H1 (cell line): ENCODE data around the gene TRAPPC6A. TPM values are rescaled to one million over a fixed set of nuclear protein-coding genes. Genes with fewer than 3 reads are reported as not detected.
A peak's percentile ranks its signal among the peaks of the same experiment; 100 is the strongest.

Source experiments
- CTCF ChIA-PET: fragments of 300-600 bp; sonication (Branson Sonifier 250); formaldehyde crosslinking; loops from one replicate; lab custom pipeline; 2021; ENCODE audit not compliant: partially characterized antibody; lab: Charles Lee
- POLR2A ChIA-PET: fragments of 300-600 bp; sonication (Branson Sonifier 250); formaldehyde crosslinking; loops from one replicate; lab custom pipeline; 2021; ENCODE audit warnings: inconsistent platforms; ENCODE audit not compliant: partially characterized antibody; lab: Charles Lee
- DNase-seq, 2 experiments: peaks; one replicate each; pipeline versions ENCODE4 v3.0.0 to v3.0.0-alpha.2; 2010 to 2022; ENCODE audit warnings: low spot score in 2 of 2, low read depth in 1 of 2, mixed read lengths in 1 of 2
- FAIRE-seq: peaks from 2 replicates; lab custom pipeline; 2011; peaks lifted over from hg19 to GRCh38; lab: Jason Lieb, UNC
- H2AFZ ChIP-seq: 2 replicates; pipeline ENCODE4 v1.8.1; 2012; ENCODE audit warnings: low read length, inconsistent platforms
- H2AK5ac ChIP-seq: 2 replicates; pipeline ENCODE4 v1.6.1; 2013; ENCODE audit warnings: low read depth, low read length
- H2BK120ac ChIP-seq: replicated peaks from 2 replicates; pipeline ENCODE3; 2013; ENCODE audit warnings: low read depth, low read length, inconsistent platforms
- H2BK12ac ChIP-seq: 2 replicates; pipeline ENCODE4 v1.6.1; 2013; ENCODE audit warnings: low read depth, low read length
- H2BK15ac ChIP-seq: 2 replicates; pipeline ENCODE4 v1.6.1; 2013; ENCODE audit warnings: low read length
- H2BK20ac ChIP-seq: 2 replicates; pipeline ENCODE4 v1.6.1; 2013; ENCODE audit warnings: low read length
- H2BK5ac ChIP-seq: 2 replicates; pipeline ENCODE4 v1.6.1; 2013; ENCODE audit warnings: low read depth, low read length
- H3K14ac ChIP-seq: 2 replicates; pipeline ENCODE4 v1.6.1; 2013; ENCODE audit warnings: inconsistent platforms; ENCODE audit not compliant: insufficient read length
- H3K18ac ChIP-seq: 2 replicates; pipeline ENCODE4 v1.6.1; 2013; ENCODE audit warnings: low read length; ENCODE audit errors: extremely low read depth
- H3K23ac ChIP-seq: 2 replicates; pipeline ENCODE4 v1.6.1; 2013; ENCODE audit warnings: inconsistent platforms; ENCODE audit not compliant: insufficient read length
- H3K23me2 ChIP-seq: 2 replicates; pipeline ENCODE4 v1.6.1; 2013; ENCODE audit warnings: low read depth, low read length
- H3K27ac ChIP-seq: 2 replicates; pipeline ENCODE4 v1.6.1; 2011; ENCODE audit warnings: low read depth, low read length, inconsistent platforms
- H3K27me3 ChIP-seq, 4 experiments: replicated peaks in 1 of 4; 1 replicate in 1 of 4; 2 replicates in 3 of 4; pipeline versions ENCODE4 v1.6.1 to v1.8.1; 2011 to 2013; ENCODE audit warnings: low read length in 3 of 4, mild to moderate bottlenecking in 3 of 4, inconsistent platforms in 2 of 4, mixed read lengths in 2 of 4, moderate library complexity in 1 of 4; ENCODE audit not compliant: control insufficient read depth in 3 of 4, insufficient read depth in 3 of 4; ENCODE audit errors: extremely low read depth in 1 of 4
- H3K36me3 ChIP-seq, 4 experiments: 2 replicates each; pipeline versions ENCODE4 v1.6.1 to v1.8.1; 2011 to 2013; ENCODE audit warnings: mild to moderate bottlenecking in 4 of 4, low read length in 3 of 4, moderate library complexity in 2 of 4, control low read depth in 1 of 4, inconsistent platforms in 1 of 4; ENCODE audit not compliant: insufficient read depth in 4 of 4, control insufficient read depth in 2 of 4
- H3K4ac ChIP-seq: replicated peaks from 2 replicates; pipeline ENCODE3; 2013; ENCODE audit warnings: low read length, low read depth, mixed read lengths, inconsistent platforms; ENCODE audit not compliant: insufficient read length
- H3K4me1 ChIP-seq, 4 experiments: replicated peaks in 1 of 4; 1 replicate in 1 of 4; 2 replicates in 3 of 4; pipeline versions ENCODE4 v1.6.1 to v1.8.1; 2011 to 2013; ENCODE audit warnings: low read length in 3 of 4, inconsistent platforms in 2 of 4, mixed read lengths in 1 of 4; ENCODE audit not compliant: insufficient read depth in 4 of 4, control insufficient read depth in 3 of 4
- H3K4me2 ChIP-seq, 2 experiments: 2 replicates each; pipeline versions ENCODE4 v1.6.1 to v1.8.1; 2011 to 2013; ENCODE audit warnings: low read depth in 2 of 2, low read length in 2 of 2, control low read depth in 1 of 2, inconsistent platforms in 1 of 2, mild to moderate bottlenecking in 1 of 2; ENCODE audit not compliant: insufficient read depth in 1 of 2
- H3K4me3 ChIP-seq, 4 experiments: fragments of 200-600, 300-600 bp in 1 of 4; sonication (generic), shearing (Covaris generic), sonication (Bioruptor Twin) in 1 of 4; 2 replicates each; pipeline versions ENCODE4 v1.5.1 to v1.8.1; 2011 to 2016; ENCODE audit warnings: low read length in 4 of 4, low read depth in 3 of 4, control low read depth in 2 of 4, inconsistent platforms in 2 of 4, mild to moderate bottlenecking in 2 of 4, mixed read lengths in 1 of 4, moderate library complexity in 1 of 4; ENCODE audit not compliant: insufficient read depth in 2 of 4; ENCODE audit errors: extremely low read depth in 1 of 4
- H3K56ac ChIP-seq: replicated peaks from 2 replicates; pipeline ENCODE3; 2013; ENCODE audit warnings: low read depth, mild to moderate bottlenecking, mixed read lengths, low read length, inconsistent platforms; ENCODE audit not compliant: insufficient read length
- H3K79me1 ChIP-seq: 2 replicates; pipeline ENCODE4 v1.6.1; 2013; ENCODE audit warnings: low read depth, low read length, control low read depth
- H3K79me2 ChIP-seq, 2 experiments: 2 replicates each; pipeline versions ENCODE4 v1.6.1 to v1.8.1; 2012 to 2013; ENCODE audit warnings: low read length in 2 of 2, mild to moderate bottlenecking in 2 of 2, inconsistent platforms in 1 of 2; ENCODE audit not compliant: insufficient read depth in 2 of 2, control insufficient read depth in 1 of 2
- H3K9ac ChIP-seq, 4 experiments: replicated peaks in 1 of 4; 1 replicate in 1 of 4; 2 replicates in 3 of 4; pipeline versions ENCODE4 v1.6.1 to v1.8.1; 2011 to 2013; ENCODE audit warnings: low read depth in 3 of 4, low read length in 3 of 4, control low read depth in 2 of 4, mild to moderate bottlenecking in 2 of 4, moderate library complexity in 2 of 4, inconsistent platforms in 1 of 4; ENCODE audit errors: extremely low read depth in 1 of 4
- H3K9me3 ChIP-seq, 2 experiments: 2 replicates each; pipeline versions ENCODE4 v1.6.1 to v1.8.1; 2012 to 2013; ENCODE audit warnings: mild to moderate bottlenecking in 2 of 2, moderate library complexity in 2 of 2, control low read depth in 1 of 2, inconsistent platforms in 1 of 2, low read depth in 1 of 2, low read length in 1 of 2, mixed read lengths in 1 of 2; ENCODE audit not compliant: insufficient read depth in 2 of 2
- H4K20me1 ChIP-seq, 2 experiments: replicated peaks in 1 of 2; 2 replicates each; pipeline versions ENCODE3 to v1.8.1; 2011 to 2013; ENCODE audit warnings: inconsistent platforms in 2 of 2, low read length in 2 of 2, mild to moderate bottlenecking in 1 of 2; ENCODE audit not compliant: insufficient read depth in 2 of 2, control insufficient read depth in 1 of 2
- H4K5ac ChIP-seq: 2 replicates; pipeline ENCODE4 v1.6.1; 2013; ENCODE audit warnings: low read length, low read depth, mixed read lengths, inconsistent platforms; ENCODE audit not compliant: insufficient read length
- H4K8ac ChIP-seq: 2 replicates; pipeline ENCODE4 v1.8.0; 2013; ENCODE audit warnings: mild to moderate bottlenecking, moderate library complexity, low read length, inconsistent platforms; ENCODE audit not compliant: insufficient read depth; ENCODE audit errors: extremely low read depth
- H4K91ac ChIP-seq: replicated peaks from 2 replicates; pipeline ENCODE3; 2013; ENCODE audit warnings: low read length, mixed read lengths, inconsistent platforms; ENCODE audit not compliant: insufficient read length
- CTCF ChIP-seq, 3 experiments: IDR thresholded peaks; 1 replicate in 2 of 3; 2 replicates in 1 of 3; pipeline versions ENCODE4 v1.5.1 to v1.6.1; 2011; ENCODE audit warnings: low read length in 3 of 3, mild to moderate bottlenecking in 3 of 3, inconsistent platforms in 2 of 3, low read depth in 1 of 3, moderate library complexity in 1 of 3; ENCODE audit not compliant: insufficient read depth in 1 of 3; ENCODE audit errors: control extremely low read depth in 1 of 3
- KDM4A ChIP-seq: IDR thresholded peaks from one replicate; pipeline ENCODE4 v1.7.1; 2012; ENCODE audit warnings: low read depth, mild to moderate bottlenecking, moderate library complexity, low read length, inconsistent platforms; ENCODE audit not compliant: severe bottlenecking
- MAFK ChIP-seq: IDR thresholded peaks from 2 replicates; pipeline ENCODE4 v1.6.1; 2012; ENCODE audit warnings: low read depth, mild to moderate bottlenecking, improper control_type of control experiment, low read length
- NANOG ChIP-seq: IDR thresholded peaks from 2 replicates; pipeline ENCODE4 v1.6.1; 2011; ENCODE audit warnings: low read length, low read depth, mild to moderate bottlenecking, inconsistent platforms; ENCODE audit not compliant: insufficient read depth, poor library complexity, severe bottlenecking
- POLR2AphosphoS5 ChIP-seq: IDR thresholded peaks from 2 replicates; pipeline ENCODE4 v1.6.1; 2011; ENCODE audit warnings: low read depth, low read length
- SP2 ChIP-seq: IDR thresholded peaks from 2 replicates; pipeline ENCODE4 v1.6.1; 2012; ENCODE audit warnings: mild to moderate bottlenecking, low read length, inconsistent platforms
- TAF7 ChIP-seq: optimal IDR thresholded peaks from 2 replicates; pipeline ENCODE3; 2011; ENCODE audit warnings: low read depth, mild to moderate bottlenecking, inconsistent platforms, low read length, moderate library complexity, borderline replicate concordance
- TEAD4 ChIP-seq: IDR thresholded peaks from 2 replicates; pipeline ENCODE4 v1.6.1; 2012; ENCODE audit warnings: low read depth, low read length, inconsistent platforms, mixed read lengths
- YY1 ChIP-seq: IDR thresholded peaks from 2 replicates; pipeline ENCODE4 v1.6.1; 2011; ENCODE audit warnings: low read depth, mild to moderate bottlenecking, low read length
- WGBS, 2 experiments: shearing (Covaris generic) in 1 of 2; methylation state at CpG; one replicate each; pipeline versions ENCODE4 v1.1.6 to v1.1.7; 2013 to 2015; ENCODE audit warnings: low lambda C conversion rate in 2 of 2, mixed read lengths in 2 of 2, inconsistent platforms in 1 of 2, low coverage in 1 of 2, missing lambda C conversion rate in 1 of 2; ENCODE audit not compliant: insufficient replicate concordance in 2 of 2, insufficient coverage in 1 of 2, insufficient read length in 1 of 2; ENCODE audit errors: extremely low coverage in 1 of 2, missing lambda C conversion rate in 1 of 2; 5-methylcytosine and 5-hydroxymethylcytosine counted together
- polyA plus RNA-seq, 7 experiments: library from polyadenylated mRNA; depleted of rRNA in 3 of 7; stranded (reverse) in 5 of 7; unstranded in 2 of 7; fragments of >200 nt in 5 of 7; fragments of 200-250 nt in 2 of 7; gene quantifications; 1 replicate in 5 of 7; 2 replicates in 1 of 7; 4 replicates in 1 of 7; pipeline versions ENCODE4 v1.2.1 to v1.2.3, GENCODE V29; 2011 to 2013; ENCODE audit warnings: missing spikeins in 2 of 7, mixed read lengths in 2 of 7
- total RNA-seq: library from RNA; stranded (reverse); fragmentation: NEBNext Ultra II Directional; extraction: Animal tissue kit (Norgen Biotek cat#: 25700); gene quantifications from 2 replicates; pipeline ENCODE4 v1.2.1, GENCODE V29; 2021

The TRAPPC6A gene
- total and polyA plus RNA-seq, 2 of the 8 experiments (the other 6 are each of a cell fraction or from before 2014, with no cell fraction given): 31.8 to 130 TPM

GRCh38 chr19:45186509-45187334 lies 8.7 kb upstream of the TRAPPC6A start:
- WGBS, 2 experiments: 88% methylated on average over 12 of the region's 12 CpGs; no CpG with 5 or more reads in 1 of the 2 experiments
- TF ChIP-seq TAF7 (no peak), POLR2AphosphoS5 (no peak), SP2 (no peak), NANOG (no peak), CTCF (IDR thresholded peaks at IDR 0.05; ENCODE audit: control extremely low read depth in 1 of 3, insufficient read depth in 1 of 3, low read depth in 1 of 3, low read length in 3 of 3) (no peak), YY1 (no peak), KDM4A (no peak), TEAD4 (no peak), MAFK (no peak)

More at GRCh38 chr19:45186509-45187334, 8.7 kb upstream of the TRAPPC6A start:
- no peak overlapping the region for H4K91ac ChIP-seq
- ChIA-PET POLR2A (interaction anchor here (0.5 to 1.6 kb wide), 4 partner anchors 8 to 190 kb away, joined by 3 to 8 read pairs (median 3); partner anchors contain the start of genes BLOC1S3 and TRAPPC6A), CTCF (interaction anchor here (0.7 to 8.1 kb wide), 47 partner anchors 9 to 338 kb away, joined by 3 to 54 read pairs (median 4); partner anchors contain the start of genes BLOC1S3, MARK4, NKPD1 and TRAPPC6A)
- no peak overlapping the region for H2AK5ac ChIP-seq
- no peak overlapping the region for H3K18ac ChIP-seq
- H3K4ac ChIP-seq: no peak overlapping the region
- no peaks in the 10 kb centered on the region for H3K79me1 ChIP-seq
- FAIRE-seq: no peak
- no peak overlapping the region; a peak in 1 of 4 replicates for H3K4me2 ChIP-seq
- no peak for DNase-seq
- H4K8ac ChIP-seq: 0 out of 2 replicates have a peak overlapping the region, but pooled peaks have one; percentile 38
- no peak overlapping the region for H2BK120ac ChIP-seq
- H4K20me1 ChIP-seq: no peaks in the 10 kb centered on the region
- no peak overlapping the region for H2BK12ac ChIP-seq
- no peak overlapping the region for H3K23ac ChIP-seq
- H4K5ac ChIP-seq: no peak overlapping the region
- no peak overlapping the region for H2BK15ac ChIP-seq
- no peak overlapping the region for H2BK5ac ChIP-seq
- no peak overlapping the region for H3K27ac ChIP-seq
- H3K9me3 ChIP-seq: no peaks in the 10 kb centered on the region
- H3K4me1 ChIP-seq: peaks cover 0 to 3% (median 2%) of the 10 kb centered on the region in 4 experiments; a peak in 3 of 7 replicates
- no peak overlapping the region for H3K9ac ChIP-seq
- no peak overlapping the region for H3K14ac ChIP-seq
- H3K4me3 ChIP-seq: no peak overlapping the region
- H3K23me2 ChIP-seq: no peaks in the 10 kb centered on the region
- no peak overlapping the region for H2BK20ac ChIP-seq
- no peaks in the 10 kb centered on the region for H3K79me2 ChIP-seq
- H3K36me3 ChIP-seq: no peaks in the 10 kb centered on the region
- H2AFZ ChIP-seq: no peak overlapping the region; the same call in 1 of the 2 replicates
- no peak overlapping the region for H3K56ac ChIP-seq
- no peaks in the 10 kb centered on the region; a peak in 1 of 7 replicates for H3K27me3 ChIP-seq
